GM12878 (cell line): ENCODE measurements around the gene EEFSEC. TPM values are rescaled to one million over a fixed set of nuclear protein-coding genes. Genes with fewer than 3 reads are reported as not detected.

Source experiments
- ATAC-seq: fragments of 200-7000 bp; cut with Tn5 transposase; 3 replicates; pipeline ENCODE4 v1.9.1; 2020; ENCODE audit warnings: mild to moderate bottlenecking, moderate library complexity
- BruUV-seq: library from RNA; stranded (reverse); fragments of 400-500 nt; replicated peaks from 2 replicates; lab custom pipeline; 2021; lab: Mats Ljungman, UMichigan
- CTCF ChIA-PET: fragments of 300-600 bp; sonication (Branson Sonifier 250); formaldehyde crosslinking; extraction: SDS; loops from one replicate; lab custom pipeline; 2021; ENCODE audit warnings: inconsistent platforms; lab: Yijun Ruan, JAX
- POLR2A ChIA-PET: fragments of 350-600 bp; formaldehyde crosslinking; extraction: SDS; loops from one replicate; lab custom pipeline; 2021; ENCODE audit warnings: inconsistent platforms; lab: Charles Lee
- RAD21 ChIA-PET: fragments of 300-600 bp; sonication (Branson Sonifier 250); formaldehyde crosslinking; loops from one replicate; lab custom pipeline; 2023; ENCODE audit warnings: antibody characterized with exemption; ENCODE audit not compliant: unreplicated experiment; lab: Charles Lee
- SMC1A ChIA-PET: fragments of 300-600 bp; sonication (Branson Sonifier 250); formaldehyde crosslinking; loops from one replicate; lab custom pipeline; 2023; ENCODE audit not compliant: unreplicated experiment, uncharacterized antibody; lab: Charles Lee
- DNase-seq: peaks from one replicate; pipeline ENCODE4 v3.0.0-alpha.2; 2011; ENCODE audit warnings: low read depth, low spot score
- FAIRE-seq: peaks from 3 replicates; lab custom pipeline; 2011; peaks lifted over from hg19 to GRCh38; lab: Jason Lieb, UNC
- H2AFZ ChIP-seq: 2 replicates; pipeline ENCODE4 v1.6.0; 2011; ENCODE audit warnings: low read depth, low read length, control low read depth; ENCODE audit not compliant: control insufficient read depth
- H3K27ac ChIP-seq: 2 replicates; pipeline ENCODE4 v1.5.1; 2011; ENCODE audit warnings: control low read depth; ENCODE audit not compliant: control insufficient read depth, insufficient read depth
- H3K27me3 ChIP-seq, 2 experiments: replicated peaks in 1 of 2; 2 replicates each; pipeline versions ENCODE4 v1.6.0 to v1.6.1; 2011; ENCODE audit warnings: low read length in 1 of 2; ENCODE audit not compliant: control insufficient read depth in 2 of 2, insufficient read depth in 2 of 2
- H3K36me3 ChIP-seq, 2 experiments: 2 replicates each; pipeline ENCODE4 v1.5.1; 2011; ENCODE audit warnings: low read length in 1 of 2; ENCODE audit not compliant: control insufficient read depth in 2 of 2, insufficient read depth in 2 of 2
- H3K4me1 ChIP-seq: 2 replicates; pipeline ENCODE4 v1.6.1; 2011; ENCODE audit warnings: mild to moderate bottlenecking, low read length, moderate library complexity, mixed read lengths; ENCODE audit not compliant: control insufficient read depth, insufficient read depth
- H3K4me2 ChIP-seq: 2 replicates; pipeline ENCODE4 v1.6.0; 2011; ENCODE audit warnings: control low read depth; ENCODE audit not compliant: control insufficient read depth, insufficient read depth
- H3K4me3 ChIP-seq: fragments of 200-600 bp; sonication (generic); 2 replicates; pipeline ENCODE4 v1.5.1; 2016
- H3K79me2 ChIP-seq: 2 replicates; pipeline ENCODE4 v1.6.0; 2011; ENCODE audit warnings: low read length; ENCODE audit not compliant: control insufficient read depth, insufficient read depth
- H3K9ac ChIP-seq: 2 replicates; pipeline ENCODE4 v1.8.0; 2011; ENCODE audit warnings: low read length, control low read depth, mixed read lengths; ENCODE audit not compliant: control insufficient read depth, insufficient read depth
- H3K9me3 ChIP-seq: replicated peaks from 3 replicates; pipeline ENCODE4 v1.5.1; 2011; ENCODE audit warnings: mild to moderate bottlenecking, low read length; ENCODE audit not compliant: control insufficient read depth, insufficient read depth
- H4K20me1 ChIP-seq: 2 replicates; pipeline ENCODE4 v1.6.0; 2011; ENCODE audit not compliant: control insufficient read depth, insufficient read depth
- CUX1 ChIP-seq: IDR thresholded peaks from 2 replicates; pipeline ENCODE4 v1.6.1; 2012; ENCODE audit warnings: improper control_type of control experiment, low read depth, low read length; ENCODE audit not compliant: insufficient replicate concordance
- FOXM1 ChIP-seq: IDR thresholded peaks from 2 replicates; pipeline ENCODE4 v1.6.1; 2012; ENCODE audit warnings: low read depth, mild to moderate bottlenecking, inconsistent platforms, low read length, moderate library complexity
- NR2C1 ChIP-seq: fragments of 450-650 bp; IDR thresholded peaks from 2 replicates; pipeline ENCODE4 v1.6.1; 2017; ENCODE audit warnings: antibody characterized with exemption, mild to moderate bottlenecking, moderate library complexity
- WGBS: methylation state at CpG from one replicate; pipeline ENCODE4 v1.1.6; 2016; ENCODE audit warnings: low lambda C conversion rate; ENCODE audit not compliant: insufficient replicate concordance, insufficient coverage; ENCODE audit errors: missing lambda C conversion rate; 5-methylcytosine and 5-hydroxymethylcytosine counted together
- in situ Hi-C: fragments of 300-500 bp; cut with MboI; formaldehyde crosslinking; loops from 9 replicates; pipeline ENCODE4 v1.14.3; 2018; ENCODE audit warnings: mixed read lengths
- intact Hi-C: fragments of 100-400 bp; cut with micrococcal nuclease; formaldehyde crosslinking; loops from one replicate; pipeline ENCODE4 v1.14.2; 2022; ENCODE audit not compliant: unreplicated experiment
- polyA plus RNA-seq, 11 experiments: library from polyadenylated mRNA; depleted of rRNA in 4 of 11; unstranded in 6 of 11; stranded (reverse) in 5 of 11; fragments of >200 nt; fragmentation: Nextera tagmentation in 4 of 11; fragmentation: Illumina TruSeq in 1 of 11; extraction: Ambion mirVana in 4 of 11; extraction: Trizol in 1 of 11; gene quantifications; 1 replicate in 1 of 11; 2 replicates in 10 of 11; pipeline versions ENCODE4 v1.2.1 to v1.2.3, GENCODE V29; 2011 to 2016; ENCODE audit warnings: inconsistent platforms in 2 of 11, missing spikeins in 2 of 11, low read depth in 1 of 11
- total RNA-seq, 4 experiments: library from RNA; depleted of rRNA in 3 of 4; stranded (reverse); fragments of >200 nt in 3 of 4; fragmentation: Illumina TruSeq in 1 of 4; extraction: Trizol in 1 of 4; gene quantifications; 2 replicates each; pipeline versions ENCODE4 v1.2.1 to v1.2.3, GENCODE V29; 2013 to 2021

The EEFSEC gene
- total and polyA plus RNA-seq, 10 of the 15 experiments (the other 5 are each of a cell fraction or from before 2014, with no cell fraction given) = 0.29 to 29.1 (median 16.1) TPM

- TF ChIP-seq CUX1 = no peak
These were observed 242.3 kb downstream of the EEFSEC start (continued) for GRCh38 chr3:128395500-128396162.

- CTCF ChIA-PET = no interaction called here
These were observed 244.2 kb downstream of the EEFSEC start for GRCh38 chr3:128397484-128397883.

More at GRCh38 chr3:128397484-128397883, 244.2 kb downstream of the EEFSEC start:
- no peaks in the 10 kb centered on the region for H3K36me3 ChIP-seq
- FAIRE-seq = no peak
- no peak overlapping the region for H2AFZ ChIP-seq
- H3K27ac ChIP-seq = no peak overlapping the region
- H3K79me2 ChIP-seq = no peaks in the 10 kb centered on the region
- WGBS = 80% methylated on average over 5 of the region's 5 CpGs
- no peak for DNase-seq
- no peak for ATAC-seq
- in situ Hi-C loops = no loop called here
- ChIA-PET POLR2A (no interaction called here), RAD21 (no interaction called here), SMC1A (interaction anchor here (1.0 kb wide), 1 partner anchor 21 kb away, joined by 4 read pairs; no protein-coding TSS in a partner anchor)
- no peaks in the 10 kb centered on the region for H3K4me1 ChIP-seq
- H3K9me3 ChIP-seq = no peaks in the 10 kb centered on the region
- BruUV-seq = no TSS peak
- no peak overlapping the region for H3K9ac ChIP-seq
- intact Hi-C loops = no loop called here
- no peaks in the 10 kb centered on the region for H4K20me1 ChIP-seq
- H3K27me3 ChIP-seq = no peaks in the 10 kb centered on the region
- no peak for TF ChIP-seq NR2C1
- TF ChIP-seq FOXM1 = no peak
- no peak overlapping the region for H3K4me3 ChIP-seq
- no peak overlapping the region for H3K4me2 ChIP-seq
